Measurements from ENCODE around the gene RNF166.

The RNF166 gene

GRCh38 chr16:88669980-88670379 lies 36.2 kb downstream of the RNF166 start:
- TF ChIP-seq FOXP2 (optimal IDR thresholded peaks at IDR 0.05; ENCODE audit: borderline replicate concordance, extremely low read depth, extremely low read length, insufficient read depth): no peak
- no peak for TF ChIP-seq SIN3A (IDR thresholded peaks at IDR 0.05; ENCODE audit: borderline replicate concordance, insufficient read depth, low read length)
- TF ChIP-seq REST (IDR thresholded peaks at IDR 0.05; ENCODE audit: insufficient read depth in 1 of 2, low read depth in 2 of 2, low read length in 2 of 2): no peak
- TF ChIP-seq POLR2AphosphoS5 (IDR thresholded peaks at IDR 0.05; ENCODE audit: low read depth, low read length): no peak
- no peak for TF ChIP-seq TAF1 (IDR thresholded peaks at IDR 0.05; ENCODE audit: borderline replicate concordance, insufficient read depth, low read length)

GRCh38 chr16:88667461-88667860 lies 38.7 kb downstream of the RNF166 start:
- peak; percentile 70 for TF ChIP-seq FOXP2 (optimal IDR thresholded peaks at IDR 0.05; ENCODE audit: borderline replicate concordance, extremely low read depth, extremely low read length, insufficient read depth)
- TF ChIP-seq TAF1 (IDR thresholded peaks at IDR 0.05; ENCODE audit: borderline replicate concordance, insufficient read depth, low read length): no peak

GRCh38 chr16:88665570-88665969 lies 40.6 kb downstream of the RNF166 start:
- TF ChIP-seq FOXP2 (optimal IDR thresholded peaks at IDR 0.05; ENCODE audit: borderline replicate concordance, extremely low read depth, extremely low read length, insufficient read depth) (no peak), SIN3A (IDR thresholded peaks at IDR 0.05; ENCODE audit: borderline replicate concordance, insufficient read depth, low read length) (no peak), REST (IDR thresholded peaks at IDR 0.05; ENCODE audit: insufficient read depth in 1 of 2, low read depth in 2 of 2, low read length in 2 of 2) (no peak), TAF1 (IDR thresholded peaks at IDR 0.05; ENCODE audit: borderline replicate concordance, insufficient read depth, low read length) (no peak), POLR2AphosphoS5 (IDR thresholded peaks at IDR 0.05; ENCODE audit: low read depth, low read length) (no peak)

- no peak for TF ChIP-seq TAF1 (IDR thresholded peaks at IDR 0.05; ENCODE audit: borderline replicate concordance, insufficient read depth, low read length)
- TF ChIP-seq FOXP2 (optimal IDR thresholded peaks at IDR 0.05; ENCODE audit: borderline replicate concordance, extremely low read depth, extremely low read length, insufficient read depth): no peak
- no peak for TF ChIP-seq POLR2AphosphoS5 (IDR thresholded peaks at IDR 0.05; ENCODE audit: low read depth, low read length)
- no peak for TF ChIP-seq SIN3A (IDR thresholded peaks at IDR 0.05; ENCODE audit: borderline replicate concordance, insufficient read depth, low read length)
- TF ChIP-seq REST (IDR thresholded peaks at IDR 0.05; ENCODE audit: insufficient read depth in 1 of 2, low read depth in 2 of 2, low read length in 2 of 2): no peak
Observed at GRCh38 chr16:88665148-88665547, 41.1 kb downstream of the RNF166 start.

GRCh38 chr16:88662843-88663606 lies 43.2 kb downstream of the RNF166 start, which contains the start of gene MVD:
Gene MVD (minus strand): TSS chr16:88663091. CDS start chr16:88663080, 11 bp downstream.
- TF ChIP-seq FOXP2 (optimal IDR thresholded peaks at IDR 0.05; ENCODE audit: borderline replicate concordance, extremely low read depth, extremely low read length, insufficient read depth): peak; percentile 66
- peak; percentile 85 for TF ChIP-seq POLR2AphosphoS5 (IDR thresholded peaks at IDR 0.05; ENCODE audit: low read depth, low read length)
- 0 out of 2 replicates have a peak, but pooled peaks have one; percentile 25 for TF ChIP-seq SIN3A (IDR thresholded peaks at IDR 0.05; ENCODE audit: borderline replicate concordance, insufficient read depth, low read length)
- TF ChIP-seq TAF1 (IDR thresholded peaks at IDR 0.05; ENCODE audit: borderline replicate concordance, insufficient read depth, low read length): peak; percentile 45; the same call in 1 of the 2 replicates
- 0 out of 4 replicates have a peak, but pooled peaks of 1 of the 2 experiments have one; percentile 26 for TF ChIP-seq REST (IDR thresholded peaks at IDR 0.05; ENCODE audit: insufficient read depth in 1 of 2, low read depth in 2 of 2, low read length in 2 of 2)

Measured in PFSK-1 (cell line).